ENCODE data around the gene SLC19A1.

The SLC19A1 gene

GRCh38 chr21:45450423-45451090, 91.7 kb downstream of the SLC19A1 start:
- no peak for DNase-seq

- DNase-seq: no peak
These were observed 92.4 kb downstream of the SLC19A1 start for GRCh38 chr21:45449658-45450422.

GRCh38 chr21:45448810-45449657, 93.2 kb downstream of the SLC19A1 start:
- DNase-seq: no peak

- no peak for DNase-seq
These were observed 93.9 kb downstream of the SLC19A1 start for GRCh38 chr21:45448283-45448809.

Data from CD4-positive, alpha-beta T cell treated with Interleukin-12 subunit alpha and Interleukin-12 subunit beta, for 1 hour (primary cell).